Measurements from ENCODE around the gene REN. TPM values are rescaled to one million over a fixed set of nuclear protein-coding genes. Genes with fewer than 3 reads are reported as not detected.

Gene REN
- total RNA-seq, 1 experiment from 2014 or later = not detected

- H4K5ac ChIP-seq (ENCODE audit: insufficient read length, low read depth, low read length) = no peak overlapping the region
- Mint-ChIP-seq H3K9me3 (peaks cover 32 to 34% of the 10 kb centered on the region in 2 experiments), H3K4me1 (no peaks in the 10 kb centered on the region), H3K36me3 (ENCODE audit: insufficient read depth in 1 of 3, low read depth in 3 of 3) (peaks cover 0 to 17% (median 8%) of the 10 kb centered on the region in 3 experiments; a peak in 5 of 7 replicates), H3K27ac (no peak overlapping the region; a peak in 1 of 7 replicates), H3K4me3 (no peak overlapping the region), H3K27me3 (ENCODE audit: low read depth) (peaks cover 13% of the 10 kb centered on the region)
- no peak overlapping the region for H3T11ph ChIP-seq (ENCODE audit: low read length)
- no peaks in the 10 kb centered on the region for H4K20me1 ChIP-seq (ENCODE audit: control insufficient read depth, insufficient read depth, insufficient read length)
- H3K4ac ChIP-seq (ENCODE audit: low read depth, low read length) = no peak overlapping the region
- DNase-seq = no peak
- H2BK5ac ChIP-seq (ENCODE audit: insufficient read length, low read length) = no peak overlapping the region
- no peak overlapping the region for H3K23ac ChIP-seq (ENCODE audit: insufficient read length, low read depth, low read length)
- H4K8ac ChIP-seq (replicated peaks; ENCODE audit: insufficient read length, low read depth, low read length) = no peak overlapping the region
- H2AK5ac ChIP-seq (ENCODE audit: insufficient read length, low read length) = no peak overlapping the region
- H2BK12ac ChIP-seq (ENCODE audit: insufficient read length, low read depth, low read length) = no peak overlapping the region
- no peaks in the 10 kb centered on the region for H3K4me1 ChIP-seq (ENCODE audit: insufficient read depth, low read length)
- H2AFZ ChIP-seq (ENCODE audit: low read length) = no peak overlapping the region
- H3K14ac ChIP-seq (ENCODE audit: insufficient read depth, low read length) = no peak overlapping the region
- H2BK15ac ChIP-seq (ENCODE audit: low read depth, low read length) = no peak overlapping the region
- H3K18ac ChIP-seq (ENCODE audit: insufficient read length, low read depth, low read length) = no peak overlapping the region
- H3K27ac ChIP-seq (ENCODE audit: insufficient read length, low read depth, low read length) = no peak overlapping the region
- WGBS (ENCODE audit: extremely low coverage, insufficient read length, low lambda C conversion rate) = no CpG with 5 or more reads among the region's 2 CpGs
- H3K27me3 ChIP-seq (ENCODE audit: insufficient read depth, low read length) = no peaks in the 10 kb centered on the region
- H3K56ac ChIP-seq (ENCODE audit: insufficient read length, low read depth, low read length) = no peak overlapping the region
- H3K79me2 ChIP-seq (ENCODE audit: insufficient read depth, low read length) = no peaks in the 10 kb centered on the region
- H3K23me2 ChIP-seq (ENCODE audit: insufficient read length, low read depth, low read length, poor library complexity, severe bottlenecking) = no peaks in the 10 kb centered on the region
- no peak for TF ChIP-seq CTCF (conservative IDR thresholded peaks at IDR 0.05)
- H3K79me1 ChIP-seq (ENCODE audit: insufficient read depth, low read depth, low read length, poor library complexity, severe bottlenecking) = no peaks in the 10 kb centered on the region
- no peak overlapping the region for H3K9ac ChIP-seq (ENCODE audit: extremely low read depth, insufficient read length, low read length)
- H2BK20ac ChIP-seq (ENCODE audit: low read depth, low read length, poor library complexity, severe bottlenecking) = no peak overlapping the region
- no peak overlapping the region for H3K4me2 ChIP-seq (ENCODE audit: insufficient read depth, insufficient read length, low read length)
- H3K9me3 ChIP-seq (ENCODE audit: control insufficient read depth, low read depth, low read length) = peaks cover 21% of the 10 kb centered on the region
- no peak overlapping the region for H4K91ac ChIP-seq (ENCODE audit: insufficient read length, low read depth, low read length)
- H2BK120ac ChIP-seq (ENCODE audit: low read depth, low read length, poor library complexity, severe bottlenecking) = no peak overlapping the region
Measured at GRCh38 chr1:204172404-204173029, 6.4 kb upstream of the REN start.

Data from H9 (cell line).